GM23338 (cell line): ENCODE measurements around the gene TBCD. TPM values are rescaled to one million over a fixed set of nuclear protein-coding genes. Genes with fewer than 3 reads are reported as not detected.

ENCODE experiments used
- CTCF ChIP-seq, 2 experiments: fragments of 200-600 bp in 1 of 2; sonication (generic) in 1 of 2; conservative IDR thresholded peaks; 2 replicates each; pipeline versions ENCODE4 v1.5.1 to v1.6.1; 2016 to 2017; ENCODE audit warnings: antibody characterized with exemption in 2 of 2, low read depth in 2 of 2, mild to moderate bottlenecking in 2 of 2, moderate library complexity in 1 of 2
- EZH2 ChIP-seq: fragments of 200-600 bp; sonication (generic); IDR thresholded peaks from one replicate; pipeline ENCODE4 v1.8.0; 2017; ENCODE audit warnings: antibody characterized with exemption, mild to moderate bottlenecking, low read depth; ENCODE audit not compliant: unreplicated experiment
- EZH2phosphoT487 ChIP-seq: fragments of 200-600 bp; sonication (generic); IDR thresholded peaks from one replicate; pipeline ENCODE4 v1.8.1; 2018; ENCODE audit warnings: antibody characterized with exemption; ENCODE audit not compliant: unreplicated experiment
- NANOG ChIP-seq: IDR thresholded peaks from 2 replicates; pipeline ENCODE4 v1.6.1; 2016; ENCODE audit warnings: antibody characterized with exemption, borderline replicate concordance
- POLR2AphosphoS5 ChIP-seq: IDR thresholded peaks from 2 replicates; pipeline ENCODE4 v1.6.1; 2016; ENCODE audit warnings: antibody characterized with exemption, low read depth
- ZNF331 ChIP-seq: fragments of 250-450 bp; sonication (Bioruptor Pico); IDR thresholded peaks from 2 replicates; pipeline ENCODE4 v1.5.0; 2020; ENCODE audit warnings: low read depth, mild to moderate bottlenecking, moderate library complexity
- ZNF462 ChIP-seq: fragments of 250-450 bp; sonication (Bioruptor Pico); IDR thresholded peaks from 2 replicates; pipeline ENCODE4 v1.5.0; 2020; ENCODE audit warnings: mild to moderate bottlenecking, moderate library complexity
- polyA plus RNA-seq: library from polyadenylated mRNA; unstranded; fragments of >200 nt; fragmentation: Nextera tagmentation; extraction: Ambion mirVana; gene quantifications from 2 replicates; pipeline ENCODE4 v1.2.1, GENCODE V29; 2016
- total RNA-seq: library from RNA; depleted of rRNA; stranded (reverse); fragments of >200 nt; shearing (Covaris generic); gene quantifications from 2 replicates; pipeline ENCODE4 v1.2.3, GENCODE V29; 2014

The TBCD gene
- total and polyA plus RNA-seq, 2 experiments from 2014 or later: 75.0 to 116 TPM

- TF ChIP-seq ZNF462 (no peak), EZH2phosphoT487 (no peak), ZNF331 (CRISPR knock-in tag) (no peak), EZH2 (no peak), CTCF (conservative IDR thresholded peaks at IDR 0.05; ENCODE audit: low read depth in 2 of 2) (no peak), NANOG (no peak), POLR2AphosphoS5 (no peak)
Measured at GRCh38 chr17:82947051-82947991, 195.5 kb downstream of the TBCD start (continued).
